HG02870 (cell line): ENCODE results near the gene PTGIS.
"Not testable (repeated sequence)": the region's sequence is repeated elsewhere in the genome, so short reads cannot be mapped to it uniquely, and the experiment has no call there.

Experiments used
- ATAC-seq: cut with Tn5 transposase; IDR thresholded peaks from one replicate; pipeline ENCODE4 v1.9.1; 2021; ENCODE audit warnings: mild to moderate bottlenecking, moderate library complexity; ENCODE audit not compliant: unreplicated experiment

PTGIS gene

DNA sequence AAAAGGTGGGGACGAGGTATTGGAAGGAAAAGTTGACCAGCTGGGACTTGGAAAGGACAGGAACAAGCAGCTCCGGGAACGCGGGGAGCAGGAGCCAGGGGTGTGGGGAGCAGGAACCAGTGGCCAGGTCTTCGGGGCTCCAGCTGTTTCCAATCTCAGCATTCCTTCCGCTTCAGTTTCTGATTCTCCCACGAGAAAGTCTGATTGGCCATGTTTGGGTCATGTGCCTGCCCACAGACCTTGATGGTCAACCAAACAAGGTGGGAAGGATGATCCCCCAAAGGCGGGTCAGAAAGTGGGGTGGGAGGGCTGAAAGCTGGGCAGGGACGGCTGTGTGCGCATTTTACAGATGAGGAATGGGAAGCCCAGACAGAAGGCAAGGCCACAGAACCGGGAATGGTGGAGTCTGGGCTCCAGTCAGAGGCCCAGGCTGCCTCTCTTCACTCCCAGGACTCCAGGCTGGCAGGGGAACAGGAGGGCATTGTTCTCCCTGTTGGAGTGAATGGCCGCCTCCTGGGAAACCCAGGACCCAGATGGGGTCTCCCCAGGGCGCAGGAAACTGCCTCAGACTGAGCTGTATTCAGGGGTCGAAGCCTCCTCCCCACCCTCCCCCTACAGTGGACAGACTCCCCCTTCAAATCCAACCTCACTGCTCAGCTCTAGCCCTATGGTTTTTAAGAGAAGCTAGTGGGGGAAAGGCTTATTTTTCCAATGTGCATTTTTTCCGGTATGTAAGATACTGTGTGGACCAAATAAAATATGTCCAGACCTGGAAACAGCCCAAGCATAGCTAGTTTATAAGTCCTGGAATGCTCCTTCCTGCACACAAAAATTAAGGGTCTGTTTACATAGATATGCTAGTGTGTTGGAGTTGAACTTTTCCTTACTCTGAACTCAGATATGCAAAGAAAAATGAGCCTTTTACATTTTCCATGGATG lies 12.2 kb upstream of the PTGIS start:
- ATAC-seq: no peak

DNA sequence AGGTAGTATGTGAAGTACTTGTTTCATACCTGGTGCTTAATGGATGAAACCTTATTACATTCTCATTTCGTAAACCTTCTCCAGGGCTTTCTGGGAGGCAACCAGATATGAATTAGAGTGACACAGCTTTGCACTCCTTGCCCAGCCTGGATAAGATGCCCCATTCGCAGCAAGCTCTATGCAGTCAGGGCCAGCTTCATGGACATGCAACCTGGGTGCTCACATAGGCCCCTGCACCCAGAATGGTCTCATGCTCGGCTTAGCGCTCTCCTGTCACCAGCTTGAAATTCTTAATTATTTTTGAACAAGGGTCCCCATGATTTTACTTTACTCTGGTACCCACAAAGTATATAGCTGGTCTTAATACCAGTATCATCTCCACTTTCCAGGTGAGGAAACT lies 11.3 kb upstream of the PTGIS start:
- ATAC-seq: no peak

DNA sequence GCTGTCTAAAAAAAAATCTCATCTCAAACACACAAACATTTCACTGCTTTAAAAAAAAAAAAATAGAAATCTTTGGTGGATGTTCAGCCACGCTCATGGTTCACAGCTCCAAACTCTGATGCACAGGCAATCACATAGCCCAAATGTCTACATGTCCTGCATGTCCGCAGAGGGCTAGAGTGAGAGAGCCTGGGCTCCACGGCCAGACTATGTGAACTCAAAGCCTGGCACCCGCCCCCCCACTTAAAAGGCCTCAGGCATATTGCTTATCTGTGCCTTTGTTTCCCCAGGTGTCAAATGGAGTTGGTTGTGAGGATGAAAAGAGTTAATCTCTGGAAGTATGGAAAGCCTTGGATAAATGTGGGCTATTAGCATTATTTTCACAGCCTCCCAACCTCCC lies 10.5 kb upstream of the PTGIS start:
- ATAC-seq: no peak

DNA sequence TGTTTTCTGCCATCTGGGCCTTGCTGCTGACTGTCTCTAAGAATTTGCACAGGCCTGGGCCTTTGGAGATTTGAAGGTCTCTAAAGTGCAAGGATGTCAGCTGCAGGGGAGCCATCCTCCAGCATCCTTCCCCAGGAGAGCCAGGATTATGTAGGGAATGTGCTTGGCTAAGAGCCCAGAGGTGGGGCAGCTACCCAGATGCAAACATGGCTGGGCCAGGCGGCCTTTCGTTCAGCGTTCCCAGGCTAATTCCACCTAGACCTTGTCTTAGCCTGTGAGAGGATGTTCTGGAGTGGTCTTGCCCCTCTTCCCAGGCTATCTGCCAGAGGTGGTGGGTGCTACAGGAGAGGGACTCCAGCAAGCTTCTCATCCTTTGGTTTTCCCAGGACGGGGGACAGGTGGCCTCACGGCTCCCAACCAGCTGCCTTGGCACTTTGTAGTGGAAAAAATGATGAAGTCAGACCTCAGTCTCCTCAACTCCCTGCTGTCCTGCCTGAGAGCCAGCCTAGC lies 7.7 kb upstream of the PTGIS start:
- no peak for ATAC-seq

DNA sequence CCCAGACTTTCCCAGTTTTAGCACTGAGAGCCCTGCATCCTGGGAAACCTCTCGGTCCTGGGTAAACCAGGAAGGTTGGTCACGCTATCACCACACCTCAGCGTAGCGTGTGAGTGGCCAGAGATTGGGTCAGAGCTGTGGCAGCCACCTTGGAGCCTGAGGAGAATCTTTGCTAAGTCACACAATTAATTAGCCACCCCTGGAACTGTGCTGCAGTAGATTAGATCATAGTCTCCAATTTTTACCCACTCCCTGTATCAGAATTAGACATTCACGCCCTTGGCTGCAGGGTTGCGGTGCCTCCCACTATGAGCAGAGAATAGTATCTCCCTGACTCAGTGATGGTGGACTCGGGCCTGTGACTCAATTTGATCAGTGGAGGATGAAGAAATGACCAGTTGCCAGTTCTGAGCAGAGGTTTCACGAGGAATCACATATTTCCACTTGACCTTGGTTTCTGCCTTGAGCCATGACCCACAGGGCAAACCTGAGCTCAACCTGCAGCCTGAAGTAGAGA lies 6.0 kb upstream of the PTGIS start:
- no peak for ATAC-seq

DNA sequence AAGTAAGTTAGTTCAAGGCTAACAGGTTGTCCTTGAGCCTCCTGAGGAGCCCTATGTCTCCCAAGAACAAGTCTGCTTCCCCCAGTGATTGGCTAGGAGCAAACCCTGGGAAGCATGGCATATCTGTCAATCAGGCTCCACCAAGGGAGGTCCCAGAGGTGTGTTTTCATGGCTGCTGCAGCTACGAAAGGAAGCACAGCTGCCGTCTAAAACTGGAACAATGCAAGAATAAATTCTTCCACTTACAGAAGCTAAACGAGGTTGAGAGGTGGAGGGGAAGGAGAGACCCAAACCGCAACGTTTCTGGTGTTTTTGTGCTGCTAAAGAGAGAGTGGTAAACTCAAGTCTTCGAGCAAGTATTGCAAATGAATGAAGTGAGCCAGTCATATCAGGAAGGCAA lies 4.9 kb upstream of the PTGIS start:
- no peak for ATAC-seq

DNA sequence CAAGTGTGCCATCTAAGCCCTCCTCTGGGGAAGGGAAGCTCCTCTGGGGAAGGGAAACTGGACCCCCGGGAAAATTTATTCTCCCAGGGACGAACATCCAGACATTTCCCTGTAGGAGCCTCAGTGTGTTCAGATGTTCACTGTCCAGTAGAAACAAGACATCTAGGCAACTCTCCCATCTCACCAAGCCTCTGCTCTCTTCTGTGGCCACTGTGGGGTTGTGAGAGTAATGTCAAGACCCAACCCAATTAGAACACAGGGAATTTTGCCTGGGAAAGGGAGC lies 3.6 kb upstream of the PTGIS start:
- no peak for ATAC-seq

DNA sequence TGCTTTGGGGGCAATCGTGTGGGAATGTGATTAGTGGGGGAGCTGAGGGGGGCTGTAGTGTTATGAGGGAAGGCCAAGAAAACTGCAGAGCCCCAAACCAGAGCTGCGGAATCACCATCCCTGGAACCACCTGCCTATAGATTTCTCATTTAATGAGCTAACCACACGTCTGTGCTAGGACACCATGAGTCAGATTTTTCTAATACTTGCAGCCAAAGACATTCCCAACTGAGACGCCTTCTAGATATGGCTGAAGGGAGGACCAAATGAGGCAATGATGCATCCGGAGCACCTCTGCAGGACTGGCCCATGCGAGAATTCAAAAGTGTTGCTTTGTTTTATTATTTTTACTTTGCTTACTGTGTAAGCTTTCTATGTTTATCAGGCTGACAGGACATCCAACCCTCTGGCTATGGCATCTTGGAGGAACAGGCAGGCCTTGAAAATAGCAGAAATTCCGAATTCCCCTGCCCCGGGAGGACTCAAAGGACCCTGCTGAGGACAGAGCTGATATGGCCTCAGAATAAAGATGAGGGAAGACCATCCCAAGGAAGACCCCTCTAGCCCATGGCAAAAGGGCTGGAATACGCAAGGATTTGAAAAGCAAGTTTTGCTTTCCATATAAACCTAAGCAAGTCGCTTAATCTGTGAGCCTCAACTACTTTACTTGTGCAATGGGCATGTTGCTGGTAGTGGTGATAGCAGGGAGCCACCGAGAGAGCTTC lies 3.1 kb upstream of the PTGIS start:
- no peak for ATAC-seq

DNA sequence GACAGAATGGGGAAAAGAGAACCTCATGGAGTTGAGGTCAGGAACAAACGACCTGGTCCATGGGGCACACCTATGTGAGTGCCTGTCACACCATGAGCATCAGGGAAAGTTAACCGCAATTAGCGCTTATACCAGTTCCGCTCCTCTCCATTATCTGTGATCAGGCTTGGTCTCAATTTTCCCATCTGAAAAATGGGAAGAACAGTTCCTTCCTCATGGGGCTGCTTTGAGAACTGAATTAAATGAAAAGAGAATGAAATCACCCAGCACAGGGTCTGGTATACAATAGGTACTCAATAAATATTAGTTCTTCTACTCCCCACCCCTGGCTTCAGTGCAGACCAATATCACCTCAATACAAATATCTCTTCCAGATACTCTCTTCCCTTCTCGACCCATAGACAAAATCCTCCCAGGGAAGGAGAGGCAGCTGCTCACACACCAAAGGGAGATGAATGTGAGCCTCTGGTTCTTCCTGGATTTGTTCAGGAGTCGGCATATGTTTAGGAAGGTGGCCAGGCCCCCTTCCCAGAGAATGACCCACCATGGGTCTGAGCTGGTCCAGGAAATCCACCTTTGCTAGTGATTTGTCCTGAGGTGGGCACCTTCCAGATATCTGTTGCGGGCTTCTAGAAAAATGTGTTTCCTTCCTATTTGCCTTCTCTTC lies 2.4 kb upstream of the PTGIS start:
- ATAC-seq: no peak

DNA sequence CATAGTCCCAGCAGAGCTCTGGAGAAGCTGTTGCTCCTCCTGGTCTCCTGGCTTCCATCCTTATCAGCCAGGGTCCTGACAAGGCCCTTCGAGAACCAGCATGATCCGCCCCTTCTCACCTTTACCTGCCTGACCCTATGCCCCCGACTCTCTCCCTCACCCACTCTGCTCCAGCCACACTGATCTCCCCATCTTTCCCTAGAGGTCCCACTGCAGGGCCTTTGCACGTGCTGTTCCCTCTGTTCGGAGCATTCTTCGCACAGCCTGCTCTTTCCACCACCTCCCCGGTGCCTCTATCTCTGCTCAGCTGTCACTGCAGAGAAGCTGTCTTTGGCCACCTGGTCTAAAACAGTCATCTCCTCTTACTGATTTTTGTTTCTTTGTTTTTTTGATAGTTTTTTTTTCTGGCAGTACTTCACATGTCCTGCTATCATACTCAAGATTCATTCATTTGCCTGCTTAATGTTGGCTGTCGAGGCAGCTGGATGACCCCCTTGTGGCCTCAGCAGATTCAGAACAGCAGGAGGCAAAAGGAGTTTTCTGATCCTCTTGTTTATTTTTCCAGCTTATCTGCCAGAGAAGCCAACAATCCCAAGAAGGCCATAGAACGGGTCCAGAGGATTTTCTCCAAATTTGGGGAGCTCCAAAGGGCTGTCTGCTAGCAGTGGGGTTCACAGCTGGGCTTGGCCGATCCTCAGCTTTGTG lies 1.6 kb upstream of the PTGIS start:
- ATAC-seq: no peak

DNA sequence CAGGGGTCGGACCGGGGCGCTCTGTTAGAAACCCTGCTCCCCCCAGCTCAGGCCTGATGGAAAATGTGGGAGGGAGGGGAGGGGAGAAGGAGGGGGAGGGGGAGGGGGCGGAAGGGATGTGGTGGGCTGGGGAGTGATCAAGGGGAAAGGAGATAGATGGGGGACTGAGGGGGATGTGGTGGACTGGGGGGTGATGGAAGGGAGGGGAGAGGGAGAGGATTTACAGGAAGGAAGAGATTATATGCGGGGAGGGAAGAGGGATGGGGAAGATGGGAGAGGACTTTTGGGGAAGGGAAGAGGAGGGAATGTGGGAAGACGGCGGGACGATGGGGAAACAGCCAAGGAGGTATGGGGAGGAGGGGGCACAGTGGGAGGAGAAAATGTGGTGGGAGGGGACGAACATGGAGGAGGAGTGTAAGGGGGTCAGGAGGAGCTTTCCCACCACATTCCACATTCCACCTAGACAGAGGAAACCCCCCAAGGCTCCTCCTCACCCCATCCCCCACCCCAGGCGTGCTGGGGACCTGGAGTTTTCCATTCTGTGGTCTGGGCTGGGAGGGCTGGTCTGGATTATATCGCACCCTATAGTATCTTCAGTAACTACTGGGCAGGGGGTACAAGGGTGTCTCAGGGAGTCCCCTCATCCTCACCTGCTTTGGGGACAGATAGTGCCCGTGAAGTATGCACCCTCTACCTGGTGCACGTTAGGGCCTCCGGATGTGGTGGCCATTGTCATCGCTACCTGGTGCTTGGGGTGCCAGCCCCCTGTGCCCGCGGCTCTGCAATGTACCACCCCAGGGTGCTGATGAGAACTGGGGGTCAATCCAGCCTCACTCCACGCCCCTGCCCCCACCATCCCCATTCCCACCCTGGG lies 578 bp upstream of the PTGIS start:
- ATAC-seq: no peak

DNA sequence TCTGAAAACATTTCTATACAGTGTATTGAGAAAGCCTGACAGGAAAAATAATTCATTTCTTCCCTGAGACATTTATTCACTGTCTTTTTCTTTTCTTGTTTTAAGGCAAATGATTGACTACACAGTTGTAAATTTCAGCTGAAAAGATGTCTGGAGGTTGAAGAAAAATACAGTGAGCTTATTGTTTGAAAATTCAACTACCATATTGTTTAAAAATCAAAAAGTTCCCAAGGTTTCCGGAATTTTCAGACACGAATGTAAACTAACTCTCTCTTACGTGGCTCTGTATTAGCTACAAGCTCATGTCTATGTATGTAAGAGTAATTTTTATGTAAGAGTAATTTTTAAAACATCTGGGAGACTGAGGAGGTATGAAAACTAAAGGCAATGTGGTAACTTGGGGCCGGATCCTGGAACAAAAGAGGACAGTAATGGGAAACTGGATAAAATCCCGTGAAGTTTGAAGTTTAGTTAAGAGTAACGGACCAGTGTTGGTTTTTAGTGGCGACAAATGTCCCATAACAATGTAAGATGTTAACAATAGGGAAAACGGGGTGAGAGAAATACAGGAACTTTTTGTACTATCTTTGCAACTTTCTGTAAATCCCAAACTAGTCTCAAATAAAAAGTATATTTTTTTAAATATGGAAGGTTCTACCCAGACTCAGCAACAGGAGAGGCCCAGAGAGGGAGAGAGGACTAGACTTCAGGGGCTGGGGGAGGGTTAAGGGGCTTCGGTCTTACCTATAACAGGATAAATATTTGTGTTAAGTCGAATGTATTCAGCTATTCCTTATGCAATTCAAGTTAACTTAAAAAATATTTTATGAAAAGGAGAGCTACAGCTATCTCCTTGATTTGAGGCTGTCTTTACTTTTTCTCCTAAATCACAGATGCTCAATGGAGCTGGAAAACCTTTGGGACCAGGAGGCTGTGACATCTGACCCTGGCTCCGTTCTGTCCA lies 1.3 kb downstream of the PTGIS start:
- no peak for ATAC-seq

DNA sequence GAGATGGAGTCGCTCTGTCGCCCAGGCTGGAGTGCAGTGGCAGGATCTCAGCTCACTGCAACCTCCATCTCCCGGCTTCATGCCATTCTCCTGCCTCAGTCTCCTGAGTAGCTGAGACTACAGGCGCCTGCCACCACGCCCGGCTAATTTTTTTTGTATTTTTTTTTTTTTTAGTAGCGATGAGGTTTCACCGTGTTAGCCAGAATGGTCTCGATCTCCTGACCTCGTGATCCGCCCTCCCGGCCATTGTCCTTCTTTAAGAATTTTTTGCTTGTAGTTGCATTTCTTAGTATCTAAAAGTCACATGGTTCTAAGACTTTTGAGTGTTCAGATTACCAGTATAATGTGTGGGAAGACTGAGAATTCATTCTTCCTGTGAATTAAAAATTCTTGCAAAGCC lies 2.9 kb downstream of the PTGIS start:
- not testable (repeated sequence) for ATAC-seq

DNA sequence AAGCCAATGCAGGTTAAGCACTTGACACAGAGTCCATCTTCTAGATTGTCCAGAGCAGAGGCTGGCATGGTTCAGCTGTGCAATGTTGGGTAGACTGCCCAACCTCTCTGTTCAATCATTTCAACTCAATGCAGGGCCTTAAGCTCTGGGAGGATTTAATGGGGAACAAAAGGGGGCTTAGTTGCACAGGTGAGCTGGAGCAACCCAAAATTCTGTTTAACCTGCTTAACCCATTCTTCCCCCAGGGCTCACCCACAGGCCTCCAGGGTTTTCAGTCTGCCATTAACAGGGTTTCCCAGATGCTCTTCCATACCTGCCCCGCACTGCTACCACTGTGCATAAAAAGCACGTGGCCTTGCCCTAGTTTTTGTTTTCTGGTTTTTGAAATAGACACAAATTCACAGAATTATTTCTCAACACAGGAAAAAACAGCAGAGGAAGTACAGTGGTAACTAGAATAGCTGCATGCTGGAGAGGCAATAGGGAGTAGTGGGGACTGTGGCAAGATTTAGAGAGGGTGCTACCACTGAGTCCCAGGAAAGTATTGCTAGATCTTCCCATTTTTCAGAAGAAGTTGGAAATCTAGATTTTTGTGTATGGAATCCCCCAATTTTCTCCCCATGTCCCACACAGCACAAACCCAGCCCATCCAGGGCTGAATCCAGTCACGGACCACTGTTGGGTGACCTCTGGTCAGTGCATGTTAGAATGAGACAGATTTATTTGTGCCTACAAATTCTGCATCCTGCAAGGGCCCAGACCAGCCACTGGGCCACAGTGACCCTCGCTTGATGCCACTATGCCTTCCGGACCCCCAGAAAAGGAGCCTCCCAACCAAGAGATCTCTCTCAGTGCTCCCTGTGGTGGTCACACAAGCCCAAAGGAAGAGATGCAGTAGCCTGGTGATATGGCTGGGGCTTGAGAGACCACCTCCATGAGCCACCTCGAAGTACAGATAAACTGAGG lies 4.6 kb downstream of the PTGIS start:
- ATAC-seq: no peak

DNA sequence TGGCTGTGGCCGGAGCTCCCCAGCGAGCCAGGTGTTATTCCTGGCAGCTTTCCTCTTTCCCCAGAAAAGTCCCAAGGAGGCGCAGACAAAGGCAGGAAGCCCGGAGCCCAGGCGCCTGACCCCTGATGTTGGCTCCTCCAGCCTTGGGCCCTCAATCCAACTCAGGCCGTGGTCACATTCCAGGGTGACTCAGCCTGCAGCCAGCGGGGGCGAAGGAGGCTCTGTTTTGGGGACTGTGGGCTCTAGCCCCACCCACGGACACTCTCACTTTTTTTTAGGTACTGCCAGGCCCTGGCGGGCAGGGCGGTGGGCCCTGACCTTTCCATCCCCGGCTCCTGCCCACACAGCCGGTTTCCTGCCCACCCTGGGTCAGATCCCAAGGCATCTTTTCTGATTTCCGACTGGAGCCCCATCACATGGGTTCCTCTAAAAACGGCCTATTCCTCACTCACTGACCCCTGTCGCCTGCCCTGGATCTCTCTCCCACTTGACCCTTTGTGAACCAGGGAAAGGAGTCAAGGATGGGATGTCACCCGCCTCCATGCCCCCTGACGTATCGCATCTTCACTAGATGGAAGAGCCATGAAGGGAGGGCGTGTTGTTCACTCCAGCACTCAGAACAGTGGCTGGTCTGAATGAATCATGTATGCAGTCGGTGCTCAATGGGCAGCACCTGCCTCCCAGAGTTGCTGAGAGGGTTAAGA lies 5.5 kb downstream of the PTGIS start:
- no peak for ATAC-seq

DNA sequence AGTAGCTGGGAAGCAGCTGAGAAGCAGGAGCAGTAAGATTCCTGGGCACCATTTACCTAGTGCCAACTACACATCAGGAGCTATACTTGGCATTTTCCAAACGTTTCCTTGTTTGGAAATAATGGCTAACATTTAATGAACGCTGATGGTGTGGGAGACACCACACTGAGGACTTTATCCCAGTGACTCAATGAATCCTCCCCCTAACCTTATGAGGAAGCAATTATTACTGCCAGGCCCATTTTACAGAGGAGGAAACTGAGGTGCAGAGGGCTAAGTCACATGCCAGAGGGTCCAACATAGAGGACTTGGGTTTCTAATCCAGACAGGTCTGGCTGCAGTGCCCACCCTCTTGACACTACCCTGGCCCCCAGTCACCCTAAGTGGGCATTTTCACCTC lies 6.1 kb downstream of the PTGIS start:
- ATAC-seq: no peak

DNA sequence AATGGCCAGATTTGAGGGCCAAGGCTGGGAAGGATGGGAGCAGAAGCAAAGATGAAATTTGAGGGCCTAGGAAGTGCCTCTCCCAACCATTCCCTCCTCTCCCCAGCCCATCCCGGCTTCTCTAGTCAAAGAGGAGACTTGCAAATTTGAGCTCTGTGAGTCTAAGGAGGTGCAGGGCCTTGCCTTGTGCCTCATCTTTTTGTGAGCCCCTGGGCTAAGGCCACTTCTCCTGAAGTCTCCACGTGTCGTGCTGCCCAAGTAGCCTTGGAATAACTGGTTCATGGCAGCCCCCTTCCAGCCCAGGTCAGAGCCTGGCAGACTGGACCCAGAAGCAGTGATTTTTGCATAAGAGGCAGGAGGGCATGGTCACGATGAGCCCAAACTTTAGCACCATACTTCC lies 6.7 kb downstream of the PTGIS start:
- no peak for ATAC-seq
